ENCODE measurements around the gene ST6GAL1.
A peak's percentile ranks its signal among the peaks of the same experiment; 100 is the strongest.

Gene ST6GAL1

GRCh38 chr3:187041362-187042307 is 111.3 kb downstream of the ST6GAL1 start:
- no peaks in the 10 kb centered on the region for H3K27me3 ChIP-seq (replicated peaks)
- H3K4me3 ChIP-seq (ENCODE audit: low read depth, low read length): no peak overlapping the region
- peak; percentile 76 for DNase-seq
- in situ Hi-C loops (cut with HindIII; ENCODE audit: low pct_ligation_motif_present, low sequenced_read_pairs): no loop called here
- no peaks in the 10 kb centered on the region for H3K36me3 ChIP-seq (replicated peaks)
- TF ChIP-seq CTCF (IDR thresholded peaks at IDR 0.05; ENCODE audit: low read depth, low read length, missing control alignments): no peak
- H3K27ac ChIP-seq: peak overlapping the region; percentile 62

- Histone ChIP-seq H3K27ac (peak overlapping the region; percentile 62), H3K27me3 (replicated peaks) (no peaks in the 10 kb centered on the region), H3K4me3 (ENCODE audit: low read depth, low read length) (no peak overlapping the region), H3K36me3 (replicated peaks) (no peaks in the 10 kb centered on the region)
- in situ Hi-C loops (cut with HindIII; ENCODE audit: low pct_ligation_motif_present, low sequenced_read_pairs): no loop called here
- DNase-seq: no peak
- TF ChIP-seq CTCF (IDR thresholded peaks at IDR 0.05; ENCODE audit: low read depth, low read length, missing control alignments): no peak
These were observed 112.0 kb downstream of the ST6GAL1 start for GRCh38 chr3:187042346-187042745.

- no peak for TF ChIP-seq CTCF (IDR thresholded peaks at IDR 0.05; ENCODE audit: low read depth, low read length, missing control alignments)
- in situ Hi-C loops (cut with HindIII; ENCODE audit: low pct_ligation_motif_present, low sequenced_read_pairs): no loop called here
- H3K4me3 ChIP-seq (ENCODE audit: low read depth, low read length): no peak overlapping the region
- no peaks in the 10 kb centered on the region for H3K36me3 ChIP-seq (replicated peaks)
- H3K27me3 ChIP-seq (replicated peaks): no peaks in the 10 kb centered on the region
- no peak overlapping the region for H3K27ac ChIP-seq
- DNase-seq: no peak
These were observed 112.6 kb downstream of the ST6GAL1 start for GRCh38 chr3:187042874-187043458.

GRCh38 chr3:187044206-187044605 is 113.9 kb downstream of the ST6GAL1 start:
- no peak overlapping the region for H3K4me3 ChIP-seq (ENCODE audit: low read depth, low read length)
- in situ Hi-C loops (cut with HindIII; ENCODE audit: low pct_ligation_motif_present, low sequenced_read_pairs): no loop called here
- H3K27me3 ChIP-seq (replicated peaks): no peaks in the 10 kb centered on the region
- H3K36me3 ChIP-seq (replicated peaks): no peaks in the 10 kb centered on the region
- TF ChIP-seq CTCF (IDR thresholded peaks at IDR 0.05; ENCODE audit: low read depth, low read length, missing control alignments): no peak
- no peak for DNase-seq
- H3K27ac ChIP-seq: no peak overlapping the region

- in situ Hi-C loops (cut with HindIII; ENCODE audit: low pct_ligation_motif_present, low sequenced_read_pairs): no loop called here
- Histone ChIP-seq H3K27ac (no peak overlapping the region), H3K36me3 (replicated peaks) (no peaks in the 10 kb centered on the region), H3K27me3 (replicated peaks) (no peaks in the 10 kb centered on the region), H3K4me3 (ENCODE audit: low read depth, low read length) (no peak overlapping the region)
- DNase-seq: no peak
- TF ChIP-seq CTCF (IDR thresholded peaks at IDR 0.05; ENCODE audit: low read depth, low read length, missing control alignments): no peak
These were observed 114.7 kb downstream of the ST6GAL1 start for GRCh38 chr3:187044867-187045552.
